Measurements from ENCODE around the gene CYFIP1. TPM values are rescaled to one million over a fixed set of nuclear protein-coding genes. Genes with fewer than 3 reads are reported as not detected.
A peak's percentile ranks its signal among the peaks of the same experiment; 100 is the strongest.

CYFIP1 gene
- total RNA-seq, 4 donors from 2014 or later, result 88.0 to 92.5 (median 90.1) TPM

DNA sequence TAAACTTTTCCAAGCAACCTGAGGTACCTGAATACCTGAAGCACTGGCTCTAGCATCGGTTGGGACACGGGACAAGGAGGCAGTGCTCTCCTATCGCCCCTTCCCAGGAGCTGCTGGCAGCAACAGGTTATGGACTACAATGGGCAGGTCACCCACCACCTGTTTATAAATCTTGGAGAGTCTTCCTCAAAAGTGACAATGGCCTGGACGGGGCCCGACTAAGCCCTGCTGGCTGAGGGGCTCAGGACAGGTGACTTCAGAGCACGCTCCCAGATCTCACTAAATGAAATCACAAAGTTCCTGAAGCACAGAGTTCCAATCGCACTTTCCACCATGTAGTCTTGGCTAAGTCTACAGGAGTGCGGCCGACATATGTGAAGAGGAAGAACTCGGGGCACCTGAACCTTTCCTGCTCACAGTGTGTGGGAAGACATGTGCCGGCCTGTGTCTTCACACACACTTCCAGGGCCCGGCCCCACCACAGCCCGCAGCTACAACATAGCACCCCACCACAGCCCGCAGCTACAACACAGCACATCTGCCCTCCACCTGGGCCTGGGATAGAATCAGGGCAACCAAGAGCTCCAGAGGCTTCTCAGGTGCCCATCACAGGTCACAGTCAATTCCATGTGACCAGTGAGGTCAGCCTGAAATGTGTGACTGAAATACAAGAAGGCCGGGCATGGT is 12.9 kb downstream of the CYFIP1 start:
- 83 to 90% methylated on average over 9 to 14 of the region's 15 CpGs for WGBS, 2 donors
- no peak overlapping the region for H3K27ac ChIP-seq
- no peak overlapping the region for H3K4me3 ChIP-seq
- peaks cover 10 to 53% (median 25%) of the 10 kb centered on the region in 3 donors for H3K4me1 ChIP-seq
- no peaks in the 10 kb centered on the region for H3K9me3 ChIP-seq
- peaks cover 0 to 3% (median 0%) of the 10 kb centered on the region in 3 donors for H3K36me3 ChIP-seq
- no peak for DNase-seq
- TF ChIP-seq, protein P1, sequence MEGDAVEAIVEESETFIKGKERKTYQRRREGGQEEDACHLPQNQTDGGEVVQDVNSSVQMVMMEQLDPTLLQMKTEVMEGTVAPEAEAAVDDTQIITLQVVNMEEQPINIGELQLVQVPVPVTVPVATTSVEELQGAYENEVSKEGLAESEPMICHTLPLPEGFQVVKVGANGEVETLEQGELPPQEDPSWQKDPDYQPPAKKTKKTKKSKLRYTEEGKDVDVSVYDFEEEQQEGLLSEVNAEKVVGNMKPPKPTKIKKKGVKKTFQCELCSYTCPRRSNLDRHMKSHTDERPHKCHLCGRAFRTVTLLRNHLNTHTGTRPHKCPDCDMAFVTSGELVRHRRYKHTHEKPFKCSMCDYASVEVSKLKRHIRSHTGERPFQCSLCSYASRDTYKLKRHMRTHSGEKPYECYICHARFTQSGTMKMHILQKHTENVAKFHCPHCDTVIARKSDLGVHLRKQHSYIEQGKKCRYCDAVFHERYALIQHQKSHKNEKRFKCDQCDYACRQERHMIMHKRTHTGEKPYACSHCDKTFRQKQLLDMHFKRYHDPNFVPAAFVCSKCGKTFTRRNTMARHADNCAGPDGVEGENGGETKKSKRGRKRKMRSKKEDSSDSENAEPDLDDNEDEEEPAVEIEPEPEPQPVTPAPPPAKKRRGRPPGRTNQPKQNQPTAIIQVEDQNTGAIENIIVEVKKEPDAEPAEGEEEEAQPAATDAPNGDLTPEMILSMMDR (IDR thresholded peaks at IDR 0.05), result no peak
- no peak for TF ChIP-seq POLR2A (IDR thresholded peaks at IDR 0.05)
- intact Hi-C loops (cut with DNase I), result loop anchor here (10.0 kb wide), 1 partner anchor 122 kb away; no protein-coding TSS in a partner anchor
- H3K27me3 ChIP-seq, result no peaks in the 10 kb centered on the region

DNA sequence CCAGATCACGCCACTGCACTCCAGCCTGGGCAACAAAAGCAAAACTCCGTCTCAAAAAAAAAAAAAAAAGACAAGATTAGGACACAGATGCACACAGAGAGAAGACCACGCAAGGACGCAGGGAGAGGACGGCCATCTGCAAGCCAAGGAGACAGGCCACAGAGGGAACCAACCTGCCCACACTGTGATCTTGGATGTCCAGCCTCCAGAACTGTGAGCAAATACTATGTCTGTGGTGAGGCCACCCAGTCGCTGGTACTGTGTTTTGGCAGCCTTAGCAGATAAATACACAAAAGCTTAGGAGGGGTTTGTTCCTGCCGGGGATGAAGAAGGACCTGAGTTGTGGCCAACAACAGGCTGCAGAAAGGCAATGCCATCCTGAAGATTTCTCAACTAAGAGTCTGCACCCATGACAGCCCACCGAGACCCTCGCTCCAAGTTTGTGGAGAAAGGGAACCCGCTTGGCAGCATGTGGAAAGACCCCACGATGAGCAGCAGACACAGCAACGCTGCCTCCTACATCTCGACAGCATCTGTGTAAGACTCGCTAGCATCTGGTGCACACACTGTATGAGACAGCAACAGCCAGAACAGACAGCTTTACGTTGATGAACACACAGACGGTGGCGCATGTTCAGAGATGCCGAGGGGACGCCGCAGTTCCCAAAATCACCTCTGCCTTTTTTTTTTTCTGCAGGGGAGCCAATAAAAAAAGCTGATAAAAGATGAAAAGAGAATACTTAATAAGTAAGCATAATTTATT is 13.7 kb downstream of the CYFIP1 start:
- H3K4me3 ChIP-seq, result no peak overlapping the region
- WGBS, 2 donors, result 78 to 88% methylated on average over 15 to 18 of the region's 20 CpGs
- H3K4me1 ChIP-seq, result peaks cover 11 to 61% (median 32%) of the 10 kb centered on the region in 3 donors
- H3K36me3 ChIP-seq, result peaks cover 0 to 3% (median 0%) of the 10 kb centered on the region in 3 donors
- no peaks in the 10 kb centered on the region for H3K27me3 ChIP-seq
- intact Hi-C loops (cut with DNase I), result loop anchor here (10.0 kb wide), 1 partner anchor 122 kb away; no protein-coding TSS in a partner anchor
- H3K9me3 ChIP-seq, result no peaks in the 10 kb centered on the region
- H3K27ac ChIP-seq, result no peak overlapping the region
- no peak for DNase-seq
- TF ChIP-seq POLR2A (IDR thresholded peaks at IDR 0.05), result no peak
- TF ChIP-seq, protein P1 (IDR thresholded peaks at IDR 0.05), result no peak

DNA sequence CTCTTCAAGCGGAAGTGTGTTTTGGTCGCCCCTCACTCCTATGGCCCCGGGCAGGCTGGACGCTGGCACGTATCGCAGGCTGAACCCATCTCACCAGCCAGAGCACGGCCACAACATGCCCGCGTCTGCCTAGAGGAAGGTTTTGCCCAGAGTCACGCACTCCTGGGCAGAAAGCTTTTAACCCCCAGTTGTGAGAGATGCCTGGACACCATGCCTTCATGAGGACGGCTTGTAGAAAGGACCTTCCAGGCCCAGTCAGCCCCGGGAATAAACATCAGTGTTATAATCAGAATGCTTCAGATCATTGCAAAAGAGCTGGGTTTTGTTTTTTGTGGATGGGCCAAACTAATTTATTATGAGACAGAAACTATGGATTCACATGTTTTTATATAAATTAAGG is 16.5 kb downstream of the CYFIP1 start:
- DNase-seq, result no peak
- Histone ChIP-seq H3K9me3 (no peaks in the 10 kb centered on the region), H3K27me3 (no peaks in the 10 kb centered on the region), H3K27ac (peak overlapping the region; percentile 18 to 74 (median 50)), H3K4me3 (peak overlapping the region in 1 of 4 donors; percentile 19), H3K4me1 (peaks cover 27 to 79% (median 50%) of the 10 kb centered on the region in 3 donors), H3K36me3 (peaks cover 0 to 3% (median 0%) of the 10 kb centered on the region in 3 donors)
- no peak for TF ChIP-seq POLR2A (IDR thresholded peaks at IDR 0.05)
- TF ChIP-seq, protein P1 (IDR thresholded peaks at IDR 0.05), result no peak
- WGBS, 2 donors, result 15 to 22% methylated on average over 8 to 12 of the region's 12 CpGs
- intact Hi-C loops (cut with DNase I), result loop anchor here (10.0 kb wide), 1 partner anchor 119 kb away; no protein-coding TSS in a partner anchor

DNA sequence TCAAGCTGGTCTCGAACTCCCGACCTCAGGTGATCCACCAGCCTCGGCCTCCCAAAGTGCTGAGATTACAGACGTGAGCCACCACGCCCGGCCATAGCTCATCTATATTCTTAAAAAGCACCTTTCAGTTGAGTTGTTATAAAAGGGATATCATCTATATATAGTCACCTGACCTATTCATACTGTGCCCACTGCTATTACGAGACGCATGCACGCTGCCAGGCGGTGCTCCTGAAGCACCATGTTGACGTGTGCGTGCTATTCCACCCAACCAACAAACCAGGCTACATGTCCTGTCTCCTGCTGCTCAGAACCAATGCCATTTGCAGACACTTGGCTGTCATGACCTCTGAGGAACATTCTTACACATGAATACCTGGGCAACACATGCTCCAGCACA is 17.6 kb downstream of the CYFIP1 start:
- H3K27ac ChIP-seq, result peak overlapping the region in 1 of 4 donors; percentile 59
- no peaks in the 10 kb centered on the region for H3K9me3 ChIP-seq
- peaks cover 27 to 68% (median 43%) of the 10 kb centered on the region in 3 donors for H3K4me1 ChIP-seq
- intact Hi-C loops (cut with DNase I), result loop anchor here (10.0 kb wide), 1 partner anchor 118 kb away; no protein-coding TSS in a partner anchor
- H3K27me3 ChIP-seq, result no peaks in the 10 kb centered on the region
- no peak for DNase-seq
- TF ChIP-seq POLR2A (IDR thresholded peaks at IDR 0.05), result no peak
- TF ChIP-seq, protein P1 (IDR thresholded peaks at IDR 0.05), result no peak
- 95% methylated on average over 10 to 12 of the region's 12 CpGs for WGBS, 2 donors
- H3K36me3 ChIP-seq, result peaks cover 0 to 3% (median 0%) of the 10 kb centered on the region in 3 donors
- no peak overlapping the region for H3K4me3 ChIP-seq
